ENCODE measurements around the gene WBP2.
"Not testable (repeated sequence)": the region's sequence is repeated elsewhere in the genome, so short reads cannot be mapped to it uniquely, and the experiment has no call there.

The WBP2 gene

DNA sequence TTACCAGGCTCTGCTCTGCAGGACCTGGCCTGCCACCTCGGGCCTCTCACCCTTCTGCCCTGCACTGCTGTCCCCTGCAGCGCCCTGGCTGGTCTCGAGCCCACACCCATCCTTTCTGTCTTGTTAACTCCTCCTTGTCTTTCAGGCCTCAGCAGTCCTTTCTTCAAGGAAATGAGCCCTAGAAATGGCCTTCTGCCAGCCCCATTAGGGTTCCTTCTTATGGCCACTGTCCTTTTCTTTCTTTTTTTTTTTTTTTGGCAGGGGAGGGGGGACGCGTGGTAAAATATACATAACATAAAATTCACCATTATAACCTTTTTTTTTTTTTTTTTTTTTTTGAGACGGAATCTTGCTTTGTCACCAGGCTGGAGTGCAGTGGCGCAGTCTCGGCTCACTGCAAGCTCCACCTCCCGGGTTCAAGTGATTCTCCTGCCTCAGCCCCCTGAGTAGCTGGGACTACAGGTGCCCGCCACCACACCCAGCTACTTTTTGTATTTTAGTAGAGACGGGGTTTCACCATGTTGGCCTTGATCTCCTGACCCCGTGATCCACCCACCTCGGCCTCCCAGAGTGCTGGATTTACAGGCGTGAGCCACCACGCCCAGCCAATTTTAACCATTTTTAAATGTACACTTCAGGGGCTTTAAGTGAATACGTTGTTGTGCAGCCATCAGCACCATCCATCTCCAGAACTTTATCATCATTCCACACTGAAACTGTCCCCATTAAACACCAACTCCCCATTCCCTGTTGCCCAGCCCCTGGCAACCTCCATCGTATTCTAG is 10.5 kb upstream of the WBP2 start:
- DNase-seq: not testable (repeated sequence)

GRCh38 chr17:75864887-75865286 is 9.8 kb upstream of the WBP2 start:
- peak in 1 of 2 donors; percentile 26 for DNase-seq

DNA sequence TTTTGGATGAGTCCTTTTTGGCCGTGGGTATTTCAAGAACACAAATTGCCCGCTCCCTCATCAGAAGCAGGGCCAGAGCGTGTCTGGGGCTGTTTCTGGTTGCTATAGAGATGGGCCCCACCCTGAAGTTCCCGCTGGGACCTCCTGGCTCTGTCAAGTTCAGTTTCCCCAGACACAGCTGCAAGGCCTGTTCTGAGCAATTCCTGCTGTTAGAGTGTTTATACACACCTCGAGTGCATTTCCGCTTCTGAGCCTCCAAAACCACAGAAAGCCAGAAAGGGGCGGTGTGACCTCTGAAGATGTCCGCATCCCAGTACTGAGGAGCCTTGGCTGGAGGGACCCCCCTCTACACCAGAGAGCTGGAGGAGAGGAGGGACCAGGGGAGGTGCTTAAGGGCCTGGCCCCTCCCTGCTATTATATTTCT is 9.3 kb upstream of the WBP2 start:
- peak; percentile 61 to 67 for DNase-seq

DNA sequence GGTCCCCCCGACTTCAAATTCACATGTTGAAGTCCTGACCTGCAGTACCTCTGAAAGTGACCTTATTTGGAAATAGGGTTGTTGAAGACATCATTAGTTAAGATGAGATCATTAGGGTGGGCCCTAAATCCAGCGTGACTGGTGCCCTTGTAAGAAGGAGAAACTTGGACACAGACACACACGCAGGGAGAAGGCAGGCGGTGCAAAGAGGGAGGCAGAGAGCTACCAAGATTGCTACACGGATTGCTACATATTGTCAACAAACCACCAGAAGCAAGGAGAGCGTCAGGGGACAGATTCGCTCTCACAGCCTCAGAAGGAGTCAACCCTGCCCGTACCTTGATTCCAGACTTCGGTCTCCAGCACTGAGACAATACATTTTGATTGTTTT is 6.8 kb upstream of the WBP2 start:
- no peak for DNase-seq

DNA sequence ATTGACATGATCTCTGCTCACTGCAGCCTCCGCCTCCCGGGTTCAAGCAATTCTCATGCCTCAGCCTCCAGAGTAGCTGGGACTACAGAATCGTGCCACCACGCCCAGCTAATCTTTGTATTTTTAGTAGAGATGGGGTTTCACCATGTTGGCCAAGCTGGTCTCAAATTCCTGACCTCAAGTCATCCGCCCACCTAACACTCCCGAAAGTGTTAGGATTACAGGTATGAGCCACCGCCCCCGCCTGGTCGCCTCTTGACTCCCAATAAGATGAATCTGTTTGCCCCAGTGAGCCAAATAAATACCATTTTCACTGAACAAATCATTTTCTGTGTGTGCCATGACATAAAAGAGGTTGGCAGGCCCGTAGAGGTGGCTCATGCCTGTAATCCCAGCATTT is 4.2 kb upstream of the WBP2 start:
- not testable (repeated sequence) for DNase-seq

- no peak for DNase-seq
Measured at GRCh38 chr17:75856062-75856756, 1.1 kb upstream of the WBP2 start.

GRCh38 chr17:75854881-75855309 is 240 bp downstream of the WBP2 start:
- no peak for DNase-seq

DNA sequence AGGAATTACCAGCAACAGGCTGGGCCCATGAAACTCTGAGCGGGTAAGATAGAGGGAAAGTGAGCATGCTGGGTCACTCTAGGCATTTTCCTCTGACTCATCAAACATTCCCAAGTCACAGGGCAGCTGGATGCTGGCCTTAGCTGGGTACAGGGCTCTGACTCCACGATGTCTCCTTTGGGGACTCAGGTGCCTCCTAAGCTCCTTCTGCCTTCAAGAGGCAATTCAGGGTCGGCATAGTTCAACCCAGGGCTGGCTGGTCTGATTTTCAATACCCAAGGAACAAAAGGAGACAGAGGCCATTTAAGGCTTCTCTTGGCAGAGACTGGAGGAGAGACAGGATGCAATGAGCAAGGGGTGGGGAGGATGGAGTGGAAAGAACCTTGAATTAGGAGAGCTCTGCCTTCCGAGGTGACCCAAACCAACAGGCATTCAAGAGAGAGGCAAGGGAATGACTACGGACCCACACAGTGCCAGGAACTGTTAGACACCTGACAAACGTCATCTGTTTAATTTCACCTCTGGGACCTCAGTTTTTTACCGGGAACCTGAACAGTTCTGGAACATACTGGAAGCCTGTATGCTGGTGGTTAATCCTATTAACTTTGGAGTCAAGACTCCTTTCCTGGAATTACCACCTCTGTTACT is 910 bp downstream of the WBP2 start:
- DNase-seq: peak in 1 of 2 donors; percentile 24

DNA sequence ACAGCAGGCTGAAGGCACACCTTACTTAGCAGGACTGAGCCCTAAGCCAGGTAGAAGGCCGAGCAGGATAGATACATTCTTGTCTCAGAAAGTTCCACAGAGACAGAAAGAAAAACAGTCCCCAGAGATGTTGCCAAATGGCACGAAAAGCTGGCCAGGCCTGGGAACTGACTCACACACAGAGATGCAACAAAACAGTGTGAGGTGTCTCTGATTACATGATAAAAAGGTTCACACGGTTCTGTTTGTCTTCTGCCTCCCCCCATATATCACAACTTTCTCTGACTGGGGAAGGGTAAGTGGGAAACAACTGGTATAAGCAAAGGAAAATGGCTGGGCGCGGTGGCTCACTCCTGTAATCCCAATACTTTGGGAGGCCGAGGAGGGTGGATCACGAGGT is 1.7 kb downstream of the WBP2 start:
- DNase-seq: no peak

GRCh38 chr17:75851693-75851991 is 3.5 kb downstream of the WBP2 start:
- DNase-seq: not testable (repeated sequence)

DNA sequence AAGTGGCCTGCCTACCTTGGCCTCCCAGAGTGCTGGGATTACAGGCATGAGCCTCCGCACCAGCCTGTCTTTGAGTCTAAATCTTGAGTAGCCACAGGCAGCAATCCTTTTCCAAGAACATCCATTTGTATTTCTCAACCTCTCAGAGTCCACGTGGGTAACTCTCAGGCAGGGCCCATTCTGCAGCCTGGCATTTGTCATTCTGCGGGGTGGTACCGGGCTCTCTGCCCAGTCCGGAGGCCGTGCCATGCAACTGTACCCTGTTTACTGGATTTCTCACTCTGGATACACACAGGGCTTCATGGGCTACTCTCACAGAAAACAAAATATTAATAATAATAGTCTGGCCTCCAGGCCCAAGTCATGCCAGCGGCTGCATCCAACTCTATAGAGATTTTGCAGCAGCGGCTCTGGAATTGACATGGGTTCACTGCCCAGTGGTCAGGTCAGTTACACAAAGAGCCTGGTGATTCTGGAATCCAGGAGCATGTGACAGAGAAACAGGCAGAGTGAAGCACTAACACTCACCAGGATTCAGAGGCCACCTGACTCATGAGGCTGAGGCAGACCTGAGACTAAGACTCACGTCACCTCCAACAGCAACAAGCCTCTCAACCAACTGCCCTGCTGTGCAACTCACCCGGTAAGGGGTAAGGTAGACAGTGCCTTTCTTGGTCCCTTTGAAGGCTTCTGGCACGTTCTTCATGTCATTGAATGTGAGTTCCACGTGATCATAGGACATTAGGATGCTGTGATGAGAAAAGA is 4.0 kb downstream of the WBP2 start:
- DNase-seq: no peak

DNA sequence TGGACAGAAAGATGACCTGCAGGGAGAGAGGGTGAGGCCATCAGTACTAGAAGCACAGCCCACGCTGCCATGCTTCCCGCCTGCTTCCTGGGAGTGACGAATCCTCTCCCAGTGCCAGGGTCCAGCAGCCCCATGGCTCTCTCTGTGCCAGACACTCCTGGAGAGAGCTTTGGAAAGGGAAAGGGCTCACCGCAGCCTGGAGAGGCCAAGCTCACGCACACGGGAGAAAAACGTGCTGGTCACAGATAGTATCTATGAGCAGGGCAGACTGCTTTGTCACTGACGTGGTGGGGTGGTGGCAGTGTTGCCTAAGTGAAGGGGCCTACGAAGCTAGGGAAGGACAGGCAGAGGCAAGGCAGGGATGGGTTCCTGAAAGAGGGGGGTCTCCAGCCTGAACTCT is 5.4 kb downstream of the WBP2 start:
- no peak for DNase-seq

DNA sequence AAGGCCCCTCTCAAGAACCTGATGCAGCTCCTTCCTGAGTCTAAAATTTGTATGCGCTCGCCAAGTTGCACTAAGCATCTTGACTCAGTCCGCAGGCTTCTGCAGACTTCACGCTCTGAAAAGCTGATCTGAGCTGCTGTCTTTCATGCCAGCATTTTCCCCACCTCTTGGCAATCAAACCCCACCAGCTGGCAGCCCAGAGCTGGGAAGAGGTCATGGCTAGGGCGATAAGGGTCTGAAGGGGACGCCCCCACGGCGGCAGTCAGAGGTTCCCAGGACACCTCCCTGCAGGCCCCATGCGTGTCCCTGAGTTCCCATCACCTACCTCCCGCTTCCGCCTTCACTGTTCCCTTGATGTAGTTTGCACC is 5.9 kb downstream of the WBP2 start:
- no peak for DNase-seq

GRCh38 chr17:75848523-75849278 is 6.4 kb downstream of the WBP2 start:
- DNase-seq: peak; percentile 69 to 84

- no peak for DNase-seq
Measured at GRCh38 chr17:75847614-75848522, 7.3 kb downstream of the WBP2 start.

GRCh38 chr17:75846692-75847613 is 8.2 kb downstream of the WBP2 start:
- DNase-seq: no peak

- no peak for DNase-seq
Measured at GRCh38 chr17:75845933-75846691, 9.0 kb downstream of the WBP2 start.

- DNase-seq: peak; percentile 69 to 76
Measured at GRCh38 chr17:75845058-75845711, 9.9 kb downstream of the WBP2 start.

DNA sequence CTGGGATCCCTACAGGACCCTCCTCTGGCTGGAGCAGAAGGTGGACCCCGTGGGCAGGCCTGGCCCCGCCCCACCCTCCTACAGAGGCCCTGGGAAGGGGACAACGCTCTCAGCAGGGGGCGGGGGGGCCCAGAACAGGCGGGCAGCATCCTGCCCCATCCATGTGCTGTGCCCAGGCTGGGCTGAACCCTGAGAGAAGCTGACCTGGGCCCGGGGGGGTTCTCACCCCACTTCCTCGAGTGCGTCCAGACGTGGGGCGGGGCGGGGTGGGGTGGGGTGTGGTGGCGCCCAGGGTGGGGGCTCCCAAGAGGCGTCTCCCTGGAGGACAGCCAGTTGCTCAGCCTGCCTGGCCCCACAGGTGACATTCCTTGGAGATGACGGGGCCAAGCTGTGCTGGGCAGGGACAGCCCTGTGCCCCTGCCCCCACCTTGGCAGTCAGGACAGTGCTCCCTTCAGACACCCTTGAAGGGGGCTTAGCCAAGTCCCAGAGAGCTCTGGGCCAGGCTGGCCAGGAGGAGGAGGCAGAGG is 10.5 kb downstream of the WBP2 start:
- DNase-seq: peak in 1 of 2 donors; percentile 48
